HG02870 (cell line): ENCODE results near the gene CAMK1.

ENCODE experiments used
- ATAC-seq: cut with Tn5 transposase; IDR thresholded peaks from one replicate; pipeline ENCODE4 v1.9.1; 2021; ENCODE audit warnings: mild to moderate bottlenecking, moderate library complexity; ENCODE audit not compliant: unreplicated experiment

The CAMK1 gene

DNA sequence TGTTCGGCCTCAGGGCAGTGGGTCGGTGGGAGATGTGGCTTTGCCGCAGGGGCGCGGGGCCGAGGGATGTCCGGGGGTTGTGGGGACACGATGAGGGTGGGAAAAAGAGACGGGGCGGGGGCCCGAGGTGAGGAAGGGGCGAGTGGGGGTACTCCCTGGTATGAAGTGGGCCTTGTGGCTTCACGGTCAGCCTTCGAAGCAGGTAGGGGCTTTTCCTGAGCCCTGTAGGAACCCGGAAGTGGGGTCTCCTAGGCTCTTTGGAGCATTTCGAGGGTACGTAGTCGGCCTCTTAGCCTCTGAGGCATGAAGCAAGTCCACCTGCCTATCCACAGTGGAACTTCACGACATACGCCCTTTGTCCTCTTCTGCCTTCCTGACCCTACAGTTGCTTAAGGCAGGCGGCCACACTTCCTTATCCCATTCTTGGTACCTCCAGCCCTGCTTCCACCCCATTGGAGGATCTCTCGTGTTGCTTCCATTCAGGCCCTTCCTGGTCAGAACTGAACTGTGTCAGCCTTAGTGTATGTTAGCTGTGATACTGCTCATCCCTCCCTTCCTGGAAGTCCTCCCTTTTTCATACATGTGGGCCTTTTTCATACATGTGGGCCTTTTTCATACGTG lies 23.5 kb upstream of the CAMK1 start:
- no peak for ATAC-seq

DNA sequence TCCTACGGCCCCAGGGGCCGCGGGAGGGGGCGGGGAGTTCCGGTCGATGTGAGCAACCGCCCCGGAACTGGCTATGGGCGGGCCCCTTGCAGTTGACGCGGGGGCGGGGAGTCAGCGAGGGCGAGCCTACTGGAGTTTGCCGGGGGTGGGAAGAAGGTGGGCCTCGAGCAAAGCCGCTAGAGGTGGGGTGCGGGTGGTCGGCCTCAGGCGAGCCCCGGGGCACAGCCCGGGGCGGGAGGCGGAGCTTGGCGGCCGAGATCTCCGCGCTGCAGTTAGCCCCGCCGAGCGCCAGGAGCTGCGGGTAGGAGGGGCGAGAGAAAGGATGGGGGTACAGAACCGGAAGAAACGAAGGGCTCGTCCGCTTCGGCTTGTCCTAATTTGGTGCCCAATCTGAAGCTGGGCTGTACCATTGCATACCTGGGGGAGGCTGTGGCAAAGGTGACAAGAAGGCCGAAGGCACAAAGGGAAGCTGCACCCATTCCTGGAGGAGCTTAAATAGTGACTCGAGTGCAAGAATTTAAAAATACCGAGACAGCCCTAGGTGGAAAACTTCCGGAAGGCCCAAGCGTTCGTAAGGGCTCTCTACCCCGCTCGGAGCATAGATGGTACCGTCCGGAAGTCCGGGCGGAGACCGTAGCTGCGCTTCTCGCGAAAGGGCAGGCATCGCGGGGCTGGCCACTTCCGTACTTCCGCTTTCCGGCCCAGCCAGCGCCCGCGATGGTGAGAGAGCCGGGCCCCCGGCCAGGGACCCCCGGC lies 22.8 kb upstream of the CAMK1 start, which contains the start of the genes ARPC4 and TADA3:
TSS of gene ARPC4 (plus strand) at position 678 of the 756 bp plus-strand sequence. CDS start at position 718, 40 bp downstream.
TSS of gene TADA3 (minus strand) at position 69 of the 756 bp plus-strand sequence. CDS start 1,007 bp downstream, outside the sequence.
- peak; percentile 78 for ATAC-seq

DNA sequence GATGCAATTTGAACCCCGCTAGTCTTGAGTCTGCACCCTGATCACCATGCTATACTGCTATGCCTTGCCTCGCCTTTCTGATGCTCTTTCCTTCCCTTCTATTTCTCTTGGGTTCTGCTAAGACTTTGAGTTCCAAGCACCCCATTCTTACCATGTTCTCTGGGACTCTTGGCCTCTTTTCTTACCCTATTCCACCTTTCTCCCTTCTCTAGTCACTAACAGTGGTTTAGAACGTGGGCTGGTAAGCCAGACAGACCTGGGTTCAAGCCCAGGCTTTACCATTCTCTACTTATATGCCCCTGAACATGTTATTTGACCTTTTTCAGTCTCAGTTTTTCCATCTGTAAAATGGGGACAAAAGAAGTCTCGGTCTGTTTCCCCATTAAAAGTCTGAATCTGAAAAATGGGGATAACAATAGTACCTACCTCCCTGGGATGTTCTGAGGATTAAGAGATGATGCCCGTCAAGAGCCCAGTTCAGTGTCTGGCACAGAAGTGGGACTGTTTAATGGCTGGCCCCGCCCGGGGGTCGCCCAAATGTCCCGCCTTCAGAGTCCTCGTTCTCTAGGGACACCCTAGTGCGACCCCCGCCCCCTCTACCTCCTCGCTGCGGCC lies 22.1 kb upstream of the CAMK1 start:
- ATAC-seq: no peak

DNA sequence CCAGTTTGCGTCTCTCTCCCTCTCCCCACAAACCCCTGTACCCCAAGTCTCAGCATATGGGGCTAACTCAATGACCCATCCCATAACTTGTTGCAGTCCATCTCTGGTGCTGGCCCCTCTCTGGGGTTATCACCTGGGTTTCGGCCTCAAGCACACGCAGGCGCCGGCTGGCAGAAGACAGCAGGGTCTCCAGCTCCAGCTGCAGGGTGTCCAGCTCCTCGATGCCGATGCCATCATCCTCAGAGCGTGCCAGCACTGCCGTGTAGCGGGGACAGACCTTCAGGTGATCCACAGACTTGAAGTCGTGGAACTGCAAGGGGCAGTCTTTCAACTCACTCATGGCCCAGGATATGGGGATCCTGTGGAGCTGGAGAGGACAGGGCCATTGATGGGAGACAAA lies 21.4 kb upstream of the CAMK1 start:
- ATAC-seq: no peak

DNA sequence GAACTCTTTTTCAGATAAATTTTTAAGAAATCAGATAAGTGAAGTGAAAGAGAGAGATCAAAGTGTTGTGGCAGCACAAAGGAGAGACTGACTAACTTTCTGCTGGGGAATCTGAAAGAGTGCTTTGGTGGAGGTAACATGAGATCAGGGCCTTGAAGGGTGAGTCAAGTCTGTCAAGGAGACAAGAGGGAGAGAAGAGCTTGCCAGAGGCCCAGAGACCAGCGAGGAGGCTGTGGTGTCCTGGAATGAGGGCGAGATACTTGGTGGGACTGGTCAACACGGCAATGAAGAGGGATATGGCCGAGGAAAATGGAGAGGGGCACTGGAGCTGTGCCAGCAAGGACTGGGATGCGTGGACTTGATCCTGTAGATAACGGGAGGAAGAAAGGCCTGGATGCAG lies 18.0 kb upstream of the CAMK1 start:
- ATAC-seq: no peak

DNA sequence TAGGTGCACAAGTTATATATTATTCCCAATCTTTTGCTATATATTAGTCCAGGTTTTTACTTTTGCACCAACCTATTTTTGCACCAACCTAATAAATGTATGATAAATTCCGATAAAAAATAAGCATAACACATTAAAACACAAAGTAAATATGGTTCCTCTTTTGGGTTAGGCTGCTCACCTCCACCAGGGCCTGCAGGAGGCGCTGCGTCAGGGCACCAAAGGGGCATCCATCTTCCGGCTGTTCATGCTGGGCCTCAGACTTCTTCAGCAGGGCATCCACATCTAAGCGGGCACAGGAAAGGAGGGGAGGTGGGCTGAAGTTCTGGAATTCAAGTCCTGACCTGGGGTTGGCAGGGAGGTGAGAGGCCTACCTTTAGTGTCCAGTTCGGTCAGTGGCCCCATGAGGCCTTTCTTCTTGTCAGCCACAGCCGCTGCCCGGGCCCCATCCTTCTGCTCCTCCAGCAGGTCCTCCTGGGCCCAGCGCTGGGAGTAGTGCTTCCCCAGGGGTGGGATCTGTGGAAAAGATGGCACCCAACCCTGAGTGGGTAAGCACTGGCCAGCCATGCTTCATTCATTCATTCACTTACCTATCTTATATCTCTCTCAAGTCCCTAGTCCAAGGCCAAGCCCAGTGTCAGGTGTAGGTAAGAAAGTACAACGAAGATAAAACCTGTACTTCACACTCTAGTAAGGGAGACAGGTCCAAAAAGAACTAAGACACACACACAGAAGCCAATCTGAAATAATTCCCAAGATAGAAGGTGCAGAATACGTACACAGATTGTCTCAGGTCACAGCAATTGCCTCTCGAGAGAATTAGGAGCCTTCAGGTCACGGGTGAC lies 17.3 kb upstream of the CAMK1 start:
- no peak for ATAC-seq

DNA sequence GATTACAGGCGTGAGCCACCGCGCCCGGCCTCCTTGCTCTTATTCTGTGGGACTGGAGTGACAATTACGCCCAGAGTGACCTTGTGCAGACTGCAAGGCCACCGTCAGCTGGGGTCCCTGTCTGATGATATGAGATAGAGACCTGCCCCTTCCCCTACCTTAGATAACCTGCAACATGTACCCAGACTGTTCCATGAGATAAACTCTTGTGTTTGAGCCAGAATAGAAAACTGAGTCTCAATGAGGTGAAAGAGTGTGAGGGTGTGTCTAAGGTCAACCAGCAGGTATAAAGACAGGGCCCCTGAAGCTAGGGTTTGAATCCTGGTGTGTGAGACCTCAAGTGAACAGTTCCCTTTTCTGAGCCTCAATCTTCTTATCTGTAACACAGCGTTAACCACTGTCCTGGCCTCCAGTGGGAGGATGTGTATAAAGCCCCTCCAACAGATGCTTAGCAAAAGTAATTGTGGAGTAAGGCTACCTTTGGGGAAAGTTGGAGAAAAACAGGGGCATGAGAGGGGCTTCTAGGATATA lies 16.5 kb upstream of the CAMK1 start:
- no peak for ATAC-seq

DNA sequence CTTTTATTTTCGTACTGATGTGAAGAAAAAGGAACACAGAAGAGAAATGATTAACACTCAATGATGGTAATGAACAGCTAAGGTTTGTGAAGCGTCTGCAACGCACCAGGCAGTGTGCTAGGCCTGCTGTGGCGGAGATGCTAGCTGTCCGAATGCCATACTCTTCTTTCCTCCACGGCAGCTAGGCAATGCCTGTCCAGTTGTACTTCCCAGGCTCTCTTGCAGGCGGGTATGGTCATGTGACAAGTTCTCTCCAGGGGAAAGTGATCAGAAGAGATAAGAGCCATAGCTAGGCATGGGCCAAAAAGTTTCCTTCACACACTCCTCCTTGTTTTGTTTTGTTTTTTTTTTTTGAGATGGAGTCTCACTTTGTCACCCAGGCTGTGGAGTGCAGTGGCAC lies 15.9 kb upstream of the CAMK1 start:
- no peak for ATAC-seq

DNA sequence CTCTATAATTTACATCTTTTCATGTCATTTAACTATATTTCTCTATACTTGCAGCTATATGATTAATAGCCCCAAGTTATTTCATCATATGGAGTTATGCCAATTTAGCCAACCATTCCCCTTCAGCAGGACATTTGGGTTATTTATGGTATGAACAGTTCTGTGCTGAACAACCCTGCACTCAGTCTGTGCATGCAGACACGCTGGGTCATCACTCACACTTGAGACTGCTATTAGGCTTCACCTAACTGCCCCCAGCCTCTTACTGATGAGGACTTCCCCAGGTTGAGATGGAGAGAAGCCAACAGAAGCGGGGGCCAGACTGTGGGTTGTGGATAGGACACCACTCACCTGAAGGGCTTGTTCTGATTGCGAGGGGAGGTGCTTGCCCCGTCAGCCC lies 15.2 kb upstream of the CAMK1 start:
- no peak for ATAC-seq

DNA sequence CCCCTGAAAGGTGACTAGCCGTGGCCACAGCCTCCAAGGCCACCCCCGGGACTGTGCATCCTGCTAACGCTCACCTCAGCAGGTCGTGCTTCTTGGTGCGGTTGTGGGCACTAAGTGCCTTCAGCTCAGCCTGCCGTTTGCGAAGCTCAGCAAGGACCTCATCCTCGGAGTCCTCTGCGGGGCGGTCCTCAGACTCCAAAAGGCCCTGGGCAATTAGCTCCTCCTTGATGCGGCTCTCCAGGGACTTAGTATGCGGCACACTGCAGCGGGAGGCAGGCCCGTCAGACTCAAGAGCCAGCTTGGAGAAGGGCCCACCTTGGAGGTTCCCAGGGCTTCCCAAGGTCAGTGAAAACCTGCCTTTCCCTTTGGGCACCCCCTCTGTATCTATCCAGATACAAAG lies 14.2 kb upstream of the CAMK1 start:
- no peak for ATAC-seq

DNA sequence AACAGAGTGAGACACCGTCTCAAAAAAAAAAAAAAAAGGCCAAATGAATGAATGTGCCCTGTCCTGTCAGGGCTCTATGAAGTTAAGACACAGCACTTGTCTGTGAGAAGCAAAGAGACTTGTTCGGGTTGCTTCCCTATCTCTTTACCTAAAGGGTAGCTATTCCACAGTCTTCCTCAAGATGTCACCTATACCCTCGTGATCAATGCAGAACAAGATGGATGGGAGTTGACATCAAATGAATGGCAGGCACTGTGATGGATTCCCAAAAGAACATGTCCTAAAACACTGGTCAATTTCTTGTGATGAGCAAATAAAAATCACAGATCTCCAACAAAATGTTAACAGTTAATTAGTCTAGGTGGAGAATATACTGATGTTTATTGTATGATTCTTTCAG lies 13.0 kb upstream of the CAMK1 start:
- no peak for ATAC-seq

DNA sequence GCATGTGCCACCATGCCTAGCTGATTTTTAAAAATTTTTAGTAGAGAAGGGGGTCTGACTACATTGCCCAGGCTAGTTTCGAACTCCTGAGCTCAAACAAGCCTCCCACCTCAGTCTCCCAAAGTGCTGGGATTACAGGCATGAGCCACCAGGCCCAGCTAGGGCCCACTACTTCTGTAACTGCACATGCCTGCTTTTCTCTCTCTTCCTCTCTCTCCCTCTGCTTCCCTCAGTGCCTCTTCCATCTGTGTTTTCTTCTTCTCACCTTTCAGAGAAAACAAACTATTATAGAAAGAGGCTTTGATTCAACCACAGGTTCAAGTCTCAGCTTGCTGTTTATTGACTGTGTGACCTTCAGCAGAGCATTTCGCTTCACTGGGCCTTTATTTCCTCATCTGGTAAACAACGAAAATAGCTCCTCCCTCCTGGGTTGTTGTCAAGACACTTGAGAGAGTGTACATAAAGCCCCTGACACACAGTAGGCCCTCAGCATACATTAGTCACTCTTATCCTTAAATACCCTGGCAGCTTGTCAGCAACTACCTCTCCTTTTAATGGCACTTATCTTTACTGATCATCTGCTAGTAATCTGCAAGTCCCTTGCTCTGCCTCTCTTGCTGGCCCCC lies 12.3 kb upstream of the CAMK1 start:
- no peak for ATAC-seq

DNA sequence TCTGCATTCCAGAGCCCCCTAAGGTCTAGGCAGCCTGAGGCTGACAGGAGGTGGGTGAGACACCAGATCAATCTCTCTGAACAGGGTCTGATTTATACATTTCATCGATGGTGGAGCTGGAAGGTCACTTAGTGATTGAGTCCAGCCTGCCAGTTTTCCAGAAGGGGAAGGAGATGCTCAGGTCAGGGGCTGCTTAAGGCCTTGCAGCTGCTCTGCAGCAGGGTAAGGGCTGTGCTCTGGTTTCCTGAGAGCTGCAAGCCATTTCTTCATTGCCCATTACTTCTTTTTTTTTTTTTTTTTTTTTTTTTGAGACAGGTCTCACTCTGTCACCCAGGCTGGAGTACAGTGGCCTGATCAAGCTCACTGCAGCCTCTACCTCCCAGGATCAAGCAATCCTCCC lies 11.8 kb upstream of the CAMK1 start:
- ATAC-seq: no peak

DNA sequence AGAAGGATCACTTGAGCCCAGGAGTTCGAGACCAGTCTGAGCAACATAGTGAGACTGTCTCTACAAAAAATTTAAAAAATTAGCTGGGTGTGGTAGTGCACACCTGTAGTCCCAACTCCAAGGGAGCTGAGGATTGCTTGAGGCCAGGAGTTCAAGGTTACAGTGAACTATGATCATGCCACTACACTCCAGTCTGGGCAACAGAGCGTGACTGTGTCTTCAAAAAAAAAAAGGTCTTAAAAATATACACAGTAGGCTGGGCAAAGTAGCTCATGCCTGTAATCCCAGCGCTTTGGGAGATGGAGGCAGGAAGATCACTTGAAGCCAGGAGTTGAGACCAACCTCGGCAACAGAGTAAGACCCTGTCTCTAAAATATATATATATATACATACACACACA lies 11.2 kb upstream of the CAMK1 start:
- no peak for ATAC-seq

DNA sequence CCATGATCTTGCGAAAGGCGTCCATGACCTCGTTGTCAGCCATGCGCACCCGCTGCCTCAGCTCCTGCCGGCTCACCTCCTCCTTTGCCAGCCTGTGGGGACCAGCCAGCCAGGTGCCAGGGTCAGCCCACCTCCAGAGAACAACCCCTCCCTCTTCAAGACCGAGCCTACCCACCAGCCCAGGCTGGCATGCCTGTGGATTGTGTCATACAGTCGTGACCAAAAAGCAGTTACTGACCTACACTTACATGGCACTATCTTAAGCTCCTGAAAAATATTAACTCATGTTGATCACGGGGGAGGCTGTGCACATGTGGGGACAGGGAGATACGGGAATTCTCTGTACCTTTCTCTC lies 10.7 kb upstream of the CAMK1 start:
- no peak for ATAC-seq

DNA sequence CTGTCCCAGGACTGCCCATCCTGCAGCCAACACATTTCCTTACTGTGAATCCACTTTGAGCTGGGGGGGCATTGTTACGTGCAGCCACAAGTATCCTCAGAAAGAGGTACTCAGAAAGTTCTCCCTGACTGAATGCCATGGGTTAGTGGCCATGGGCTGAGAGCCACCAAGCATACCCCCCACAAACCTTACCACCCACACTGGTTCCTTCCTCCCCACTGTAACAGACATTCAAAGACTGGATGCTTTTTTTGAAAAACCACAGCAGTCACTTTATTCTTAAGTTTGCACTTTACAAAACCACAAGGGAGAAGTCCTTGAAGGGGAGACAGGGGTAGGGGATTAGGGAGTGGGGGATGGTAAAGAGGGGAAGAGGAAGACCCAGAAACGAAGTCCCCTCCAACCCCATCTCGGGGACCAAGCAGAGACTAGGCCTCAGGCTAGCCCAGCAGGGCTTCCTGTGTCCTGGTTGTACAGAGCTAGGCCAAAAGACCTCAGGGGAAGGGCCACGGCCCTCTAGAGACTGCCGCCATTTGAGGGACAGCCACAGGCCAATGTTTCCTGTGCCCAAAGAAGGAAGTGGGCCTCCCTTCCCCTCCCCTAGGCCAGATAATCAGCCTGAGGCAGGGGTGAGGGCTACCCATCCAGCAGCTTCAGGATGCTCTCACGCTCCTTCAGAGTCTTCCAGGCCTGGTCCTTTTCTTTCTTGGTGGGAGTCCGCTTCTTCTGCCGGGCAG lies 10.1 kb upstream of the CAMK1 start:
- ATAC-seq: peak; percentile 51

DNA sequence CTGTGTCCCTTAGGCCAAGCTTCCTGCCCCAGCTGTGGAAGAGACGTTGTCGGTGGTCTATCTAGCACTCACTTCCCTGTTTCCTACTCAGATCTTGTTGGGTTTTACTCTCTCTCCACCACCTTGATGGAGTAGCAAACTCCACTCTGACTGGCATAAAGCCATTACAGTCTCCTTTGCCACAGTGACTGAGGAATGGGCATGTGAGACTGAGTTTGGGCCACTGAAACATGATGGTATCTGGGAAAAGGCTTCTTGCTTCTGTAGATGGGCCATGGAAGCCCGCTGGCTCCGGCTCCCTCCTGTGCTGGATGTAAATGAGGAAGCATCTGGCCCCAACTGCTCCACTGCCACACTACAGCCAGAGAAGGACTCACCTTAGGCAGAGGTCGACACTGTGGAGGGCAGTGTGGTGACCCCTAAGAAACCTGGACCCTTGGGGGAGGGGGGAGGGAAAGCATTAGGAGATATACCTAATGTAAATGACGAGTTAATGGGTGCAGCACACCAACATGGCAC lies 9.4 kb upstream of the CAMK1 start:
- ATAC-seq: no peak

DNA sequence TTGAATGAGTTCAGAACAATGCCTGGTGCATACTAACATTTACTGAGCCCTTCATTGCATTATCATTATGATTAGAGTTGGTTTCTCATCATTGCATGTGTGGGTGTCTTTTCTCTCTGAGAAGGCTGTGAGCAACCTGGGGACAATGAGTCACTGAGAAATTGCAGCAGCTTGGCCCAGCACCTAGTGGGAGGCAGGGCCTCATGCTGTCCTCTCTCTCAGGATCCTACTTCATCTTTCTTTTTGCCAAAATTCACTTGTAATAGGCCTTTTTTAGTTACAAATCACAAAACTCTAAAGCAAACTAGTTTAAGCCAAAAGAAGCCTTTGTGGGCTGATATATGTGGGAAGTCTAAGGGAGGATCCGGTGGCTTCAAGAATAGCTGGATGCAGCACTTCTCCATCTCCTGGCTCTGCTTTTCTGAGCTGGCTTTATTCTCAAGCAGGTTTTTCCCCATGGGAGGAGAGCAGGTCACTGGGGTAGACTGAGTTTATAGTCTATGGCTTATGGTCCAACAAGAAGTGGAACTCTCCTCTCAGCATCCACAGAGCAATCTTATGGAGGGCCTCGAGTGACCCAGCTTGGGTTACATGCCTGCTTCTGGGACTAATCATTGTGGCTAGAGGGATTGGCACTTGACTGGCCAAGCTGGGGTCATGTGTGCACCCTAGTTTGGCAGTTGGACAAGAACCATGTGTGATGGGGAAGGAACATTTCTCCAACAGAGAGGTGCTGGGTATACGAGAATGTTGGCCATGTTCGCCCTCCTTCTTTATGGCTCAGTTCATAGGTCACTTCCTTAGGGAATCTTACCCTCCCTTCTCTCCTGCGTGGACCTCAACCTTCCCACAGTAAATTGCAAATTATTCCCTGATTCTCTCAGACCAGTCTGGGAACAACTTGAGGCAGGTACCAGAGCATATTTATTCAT lies 8.7 kb upstream of the CAMK1 start:
- no peak for ATAC-seq

DNA sequence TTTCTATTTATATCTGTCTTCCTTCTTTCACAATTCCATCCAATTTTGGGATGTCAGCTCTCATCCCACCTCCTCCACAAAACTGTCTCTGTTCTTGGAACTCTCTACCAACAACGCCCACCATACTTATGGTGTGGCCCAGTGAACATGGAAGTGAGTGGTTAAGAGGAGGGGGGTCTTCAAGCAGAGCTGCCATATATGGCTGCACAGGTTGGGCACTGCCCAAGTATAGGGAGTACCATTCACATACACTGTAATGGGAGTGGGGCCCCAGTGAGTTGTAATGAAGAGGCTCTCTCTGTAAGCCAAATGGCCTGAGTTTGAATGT lies 7.9 kb upstream of the CAMK1 start:
- no peak for ATAC-seq
